Vagina (tissue), 2 donors: Measurements from ENCODE around the gene ATXN10. TPM values are rescaled to one million over a fixed set of nuclear protein-coding genes. Genes with fewer than 3 reads are reported as not detected.

Source experiments
- DNase-seq, 2 donors: peaks; one replicate each; pipeline ENCODE4 v3.0.0-alpha.2; 2017; ENCODE audit errors: extremely low spot score in 2 of 2
- H3K27ac ChIP-seq: fragments of 200-600 bp; sonication (generic); one replicate; pipeline ENCODE4 v1.5.1; 2019
- H3K27me3 ChIP-seq: fragments of 200-600 bp; sonication (generic); one replicate; pipeline ENCODE4 v1.5.1; 2019
- H3K36me3 ChIP-seq, 2 donors: fragments of 200-600 bp; sonication (generic); one replicate each; pipeline ENCODE4 v1.5.1; 2017 to 2019
- H3K4me1 ChIP-seq: fragments of 200-600 bp; sonication (generic); one replicate; pipeline ENCODE4 v1.5.1; 2019
- H3K4me3 ChIP-seq, 2 donors: fragments of 200-600 bp; sonication (generic); 1 replicate in 1 of 2; 2 replicates in 1 of 2; pipeline ENCODE4 v1.5.1; 2016 to 2019
- H3K9me3 ChIP-seq: fragments of 200-600 bp; sonication (generic); one replicate; pipeline ENCODE4 v1.5.1; 2019
- CTCF ChIP-seq, 3 experiments: fragments of 450-650 bp in 2 of 3; fragments of 200-600 bp in 1 of 3; sonication (generic) in 1 of 3; IDR thresholded peaks; one replicate each; pipeline ENCODE4 v1.5.1; 2017 to 2019; ENCODE audit warnings: antibody characterized with exemption in 3 of 3, mild to moderate bottlenecking in 2 of 3, moderate library complexity in 2 of 3
- POLR2A ChIP-seq, 2 donors: fragments of 450-650 bp; IDR thresholded peaks; one replicate each; pipeline ENCODE4 v1.6.1; 2017; ENCODE audit warnings: antibody characterized with exemption in 2 of 2, mild to moderate bottlenecking in 2 of 2, moderate library complexity in 2 of 2
- POLR2AphosphoS5 ChIP-seq, 2 donors: sonication (generic); formaldehyde crosslinking; IDR thresholded peaks; one replicate each; pipeline ENCODE4 v1.9.0; 2017; ENCODE audit warnings: antibody characterized with exemption in 2 of 2, mild to moderate bottlenecking in 2 of 2, low read depth in 1 of 2; ENCODE audit not compliant: insufficient read depth in 1 of 2
- intact Hi-C: fragments of 100-400 bp; cut with DNase I; formaldehyde crosslinking; loops from one replicate; pipeline ENCODE4 v1.15.1; 2023
- total RNA-seq: library from RNA; depleted of rRNA; stranded (reverse); fragments of >200 nt; gene quantifications from one replicate; pipeline ENCODE4 v1.2.3, GENCODE V29; 2016

ATXN10 gene
- total RNA-seq, 1 donor from 2014 or later = 116 TPM

GRCh38 chr22:45881524-45881875 is 209.9 kb downstream of the ATXN10 start:
- intact Hi-C loops = no loop called here
- Histone ChIP-seq H3K9me3 (no peaks in the 10 kb centered on the region), H3K27ac (no peak overlapping the region), H3K36me3 (no peaks in the 10 kb centered on the region), H3K4me3 (no peak overlapping the region), H3K4me1 (peaks cover 19% of the 10 kb centered on the region), H3K27me3 (no peaks in the 10 kb centered on the region)
- no peak for DNase-seq
- TF ChIP-seq CTCF (IDR thresholded peaks at IDR 0.05) (no peak), POLR2AphosphoS5 (IDR thresholded peaks at IDR 0.05; ENCODE audit: insufficient read depth in 1 of 2, low read depth in 1 of 2) (no peak), POLR2A (IDR thresholded peaks at IDR 0.05) (no peak)

- Histone ChIP-seq H3K27ac (no peak overlapping the region), H3K36me3 (no peaks in the 10 kb centered on the region), H3K9me3 (no peaks in the 10 kb centered on the region), H3K4me3 (no peak overlapping the region), H3K27me3 (no peaks in the 10 kb centered on the region), H3K4me1 (peaks cover 28% of the 10 kb centered on the region)
- DNase-seq = no peak
- intact Hi-C loops = no loop called here
- TF ChIP-seq POLR2AphosphoS5 (IDR thresholded peaks at IDR 0.05; ENCODE audit: insufficient read depth in 1 of 2, low read depth in 1 of 2) (no peak), CTCF (IDR thresholded peaks at IDR 0.05) (no peak), POLR2A (IDR thresholded peaks at IDR 0.05) (no peak)
Observed at GRCh38 chr22:45882881-45883810, 211.5 kb downstream of the ATXN10 start.

DNA sequence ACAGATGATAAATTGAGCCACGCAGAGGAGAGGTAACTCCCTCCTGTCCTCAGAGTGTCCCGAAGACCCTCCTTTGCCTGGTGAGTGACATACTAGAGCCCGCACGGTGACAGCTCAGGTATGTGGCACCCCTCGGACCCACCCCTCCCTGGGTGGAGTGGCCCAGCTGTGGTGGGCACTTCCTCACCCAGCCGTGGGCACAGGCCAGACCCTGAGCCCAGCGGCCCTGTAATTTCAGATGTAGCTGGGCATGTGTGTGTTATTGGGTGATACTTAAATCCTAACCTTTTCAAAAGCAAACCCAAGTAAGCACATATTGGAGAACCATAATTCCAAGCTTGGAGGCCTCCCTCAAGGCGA is 212.2 kb downstream of the ATXN10 start:
- no peak for DNase-seq
- Histone ChIP-seq H3K36me3 (no peaks in the 10 kb centered on the region), H3K9me3 (no peaks in the 10 kb centered on the region), H3K4me3 (no peak overlapping the region), H3K27me3 (no peaks in the 10 kb centered on the region), H3K4me1 (peaks cover 28% of the 10 kb centered on the region), H3K27ac (no peak overlapping the region)
- TF ChIP-seq POLR2A (IDR thresholded peaks at IDR 0.05) (no peak), CTCF (IDR thresholded peaks at IDR 0.05) (no peak), POLR2AphosphoS5 (IDR thresholded peaks at IDR 0.05; ENCODE audit: insufficient read depth in 1 of 2, low read depth in 1 of 2) (no peak)
- intact Hi-C loops = no loop called here

DNA sequence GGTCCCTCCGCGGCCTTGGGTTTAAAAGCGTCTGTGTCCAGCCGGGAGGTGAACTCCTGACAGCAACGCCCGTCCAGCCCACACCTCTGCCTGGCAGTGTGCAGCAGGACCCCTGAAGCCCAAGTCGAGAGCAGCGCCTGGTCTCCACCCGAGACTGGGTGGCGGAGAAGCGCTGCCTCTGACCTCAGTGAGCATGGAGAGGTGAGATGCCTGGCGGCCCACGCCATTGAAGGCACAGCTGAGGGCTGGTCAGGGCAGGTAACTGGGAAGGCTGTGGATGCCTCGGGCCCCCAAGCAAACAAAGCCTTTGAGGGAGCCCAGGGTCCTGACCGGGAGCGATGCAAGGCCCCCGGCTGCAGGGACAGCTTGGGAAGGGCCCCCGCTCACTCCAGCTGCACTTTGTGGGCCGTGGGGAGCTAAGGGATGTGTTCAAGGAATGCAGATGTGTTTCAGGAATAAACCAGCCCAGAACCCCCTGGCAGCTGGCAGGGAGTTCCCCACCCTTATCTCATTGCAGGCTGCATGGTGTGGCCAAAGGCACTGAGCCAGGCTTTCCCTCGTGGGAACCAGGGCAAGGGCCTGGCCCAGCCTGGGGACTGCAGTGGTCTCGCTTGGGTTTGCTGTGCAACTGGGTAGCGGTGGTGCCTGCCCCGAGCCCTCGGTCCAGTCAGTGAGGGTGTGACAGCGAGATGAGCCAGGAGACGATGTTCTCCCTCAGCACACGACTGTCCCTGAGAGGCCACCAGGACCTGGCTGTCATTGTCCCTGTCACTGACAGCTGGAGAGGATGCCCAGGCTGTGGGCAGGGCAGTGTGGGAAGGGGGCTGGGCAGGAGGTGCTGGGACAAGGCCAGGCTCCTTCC is 212.8 kb downstream of the ATXN10 start:
- no peaks in the 10 kb centered on the region for H3K27me3 ChIP-seq
- intact Hi-C loops = no loop called here

More for the DNA sequence above, 212.8 kb downstream of the ATXN10 start:
- Histone ChIP-seq H3K36me3 (no peaks in the 10 kb centered on the region), H3K4me1 (peaks cover 28% of the 10 kb centered on the region), H3K27ac (no peak overlapping the region), H3K9me3 (no peaks in the 10 kb centered on the region), H3K4me3 (no peak overlapping the region)
- DNase-seq = no peak
- TF ChIP-seq POLR2A (IDR thresholded peaks at IDR 0.05) (no peak), POLR2AphosphoS5 (IDR thresholded peaks at IDR 0.05; ENCODE audit: insufficient read depth in 1 of 2, low read depth in 1 of 2) (no peak), CTCF (IDR thresholded peaks at IDR 0.05) (no peak)
